ENCODE measurements around the gene DAND5. TPM values are rescaled to one million over a fixed set of nuclear protein-coding genes. Genes with fewer than 3 reads are reported as not detected.

Gene DAND5
- total and polyA plus RNA-seq, 2 of the 13 experiments (the other 11 are each of a cell fraction or from before 2014, with no cell fraction given) = 0.04 TPM; not detected in 1

GRCh38 chr19:12996406-12997094 lies 27.2 kb downstream of the DAND5 start (continued):
- TF ChIP-seq, protein P1, sequence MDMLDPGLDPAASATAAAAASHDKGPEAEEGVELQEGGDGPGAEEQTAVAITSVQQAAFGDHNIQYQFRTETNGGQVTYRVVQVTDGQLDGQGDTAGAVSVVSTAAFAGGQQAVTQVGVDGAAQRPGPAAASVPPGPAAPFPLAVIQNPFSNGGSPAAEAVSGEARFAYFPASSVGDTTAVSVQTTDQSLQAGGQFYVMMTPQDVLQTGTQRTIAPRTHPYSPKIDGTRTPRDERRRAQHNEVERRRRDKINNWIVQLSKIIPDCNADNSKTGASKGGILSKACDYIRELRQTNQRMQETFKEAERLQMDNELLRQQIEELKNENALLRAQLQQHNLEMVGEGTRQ (IDR thresholded peaks at IDR 0.05; ENCODE audit: low read depth, low read length) = no peak
- TF ChIP-seq, protein P1 (CRISPR knock-in tag; IDR thresholded peaks at IDR 0.05; ENCODE audit: borderline replicate concordance) = no peak
- no peak for TF ChIP-seq TRIM24 (CRISPR knock-in tag; IDR thresholded peaks at IDR 0.05)
- no peak for TF ChIP-seq ADNP (CRISPR knock-in tag; IDR thresholded peaks at IDR 0.05)
- no peak for TF ChIP-seq PHF20 (CRISPR knock-in tag; IDR thresholded peaks at IDR 0.05)
- TF ChIP-seq ZNF737 (CRISPR knock-in tag; IDR thresholded peaks at IDR 0.05; ENCODE audit: borderline replicate concordance) = no peak
- TF ChIP-seq, protein P2, sequence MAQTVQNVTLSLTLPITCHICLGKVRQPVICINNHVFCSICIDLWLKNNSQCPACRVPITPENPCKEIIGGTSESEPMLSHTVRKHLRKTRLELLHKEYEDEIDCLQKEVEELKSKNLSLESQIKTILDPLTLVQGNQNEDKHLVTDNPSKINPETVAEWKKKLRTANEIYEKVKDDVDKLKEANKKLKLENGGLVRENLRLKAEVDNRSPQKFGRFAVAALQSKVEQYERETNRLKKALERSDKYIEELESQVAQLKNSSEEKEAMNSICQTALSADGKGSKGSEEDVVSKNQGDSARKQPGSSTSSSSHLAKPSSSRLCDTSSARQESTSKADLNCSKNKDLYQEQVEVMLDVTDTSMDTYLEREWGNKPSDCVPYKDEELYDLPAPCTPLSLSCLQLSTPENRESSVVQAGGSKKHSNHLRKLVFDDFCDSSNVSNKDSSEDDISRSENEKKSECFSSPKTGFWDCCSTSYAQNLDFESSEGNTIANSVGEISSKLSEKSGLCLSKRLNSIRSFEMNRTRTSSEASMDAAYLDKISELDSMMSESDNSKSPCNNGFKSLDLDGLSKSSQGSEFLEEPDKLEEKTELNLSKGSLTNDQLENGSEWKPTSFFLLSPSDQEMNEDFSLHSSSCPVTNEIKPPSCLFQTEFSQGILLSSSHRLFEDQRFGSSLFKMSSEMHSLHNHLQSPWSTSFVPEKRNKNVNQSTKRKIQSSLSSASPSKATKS (CRISPR knock-in tag; IDR thresholded peaks at IDR 0.05) = no peak
- TF ChIP-seq BHLHE40 (IDR thresholded peaks at IDR 0.05; ENCODE audit: low read length) = no peak
- no peak for TF ChIP-seq RORA (CRISPR knock-in tag; IDR thresholded peaks at IDR 0.05)
- no peak for TF ChIP-seq ZNF670 (CRISPR knock-in tag; IDR thresholded peaks at IDR 0.05; ENCODE audit: borderline replicate concordance)
- TF ChIP-seq PCBP1 (IDR thresholded peaks at IDR 0.05; ENCODE audit: borderline replicate concordance, low read depth, low read length) = no peak
- no peak for TF ChIP-seq NFIB (CRISPR knock-in tag; IDR thresholded peaks at IDR 0.05; ENCODE audit: borderline replicate concordance)
- no peak for TF ChIP-seq MXD4 (CRISPR knock-in tag; IDR thresholded peaks at IDR 0.05)
- TF ChIP-seq HOXA3 (CRISPR knock-in tag; IDR thresholded peaks at IDR 0.05) = no peak; the same call in 1 of the 2 replicates
- TF ChIP-seq, protein P3, sequence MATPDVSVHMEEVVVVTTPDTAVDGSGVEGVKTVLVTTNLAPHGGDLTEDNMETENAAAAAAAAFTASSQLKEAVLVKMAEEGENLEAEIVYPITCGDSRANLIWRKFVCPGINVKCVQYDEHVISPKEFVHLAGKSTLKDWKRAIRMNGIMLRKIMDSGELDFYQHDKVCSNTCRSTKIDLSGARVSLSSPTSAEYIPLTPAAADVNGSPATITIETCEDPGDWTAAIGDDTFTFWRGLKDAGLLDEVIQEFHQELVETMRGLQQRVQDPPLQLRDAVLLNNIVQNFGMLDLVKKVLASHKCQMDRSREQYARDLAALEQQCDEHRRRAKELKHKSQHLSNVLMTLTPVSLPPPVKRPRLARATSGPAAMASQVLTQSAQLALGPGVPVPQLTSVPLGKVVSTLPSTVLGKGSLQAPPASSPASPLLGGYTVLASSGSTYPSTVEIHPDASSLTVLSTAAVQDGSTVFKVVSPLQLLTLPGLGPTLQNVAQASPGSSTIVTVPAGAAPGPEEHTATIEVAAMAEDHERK (CRISPR knock-in tag; IDR thresholded peaks at IDR 0.05; ENCODE audit: low read depth) = no peak
- TF ChIP-seq ZNF468 (CRISPR knock-in tag; IDR thresholded peaks at IDR 0.05) = no peak

Data from HepG2 (cell line).